ENCODE results near the gene CRIP1.

The CRIP1 gene

GRCh38 chr14:105486163-105486973 lies at the start of gene CRIP1:
CRIP1 (plus strand) TSS chr14:105486886; CDS start chr14:105487260, 374 bp downstream.
- no peak for DNase-seq (ENCODE audit: low read depth in 3 of 3)

- no peak for DNase-seq (ENCODE audit: low read depth in 3 of 3)
Observed at GRCh38 chr14:105436891-105437722, 49.6 kb upstream of the CRIP1 start.

GRCh38 chr14:105437723-105438500 lies 48.8 kb upstream of the CRIP1 start:
- DNase-seq (ENCODE audit: low read depth in 3 of 3) = no peak

GRCh38 chr14:105439179-105439578 lies 47.5 kb upstream of the CRIP1 start:
- DNase-seq (ENCODE audit: low read depth in 3 of 3) = no peak

- DNase-seq (ENCODE audit: low read depth in 3 of 3) = no peak
Observed at GRCh38 chr14:105439710-105440553, 46.8 kb upstream of the CRIP1 start.

GRCh38 chr14:105440554-105440900 lies 46.2 kb upstream of the CRIP1 start:
- no peak for DNase-seq (ENCODE audit: low read depth in 3 of 3)

GRCh38 chr14:105440992-105441391 lies 45.7 kb upstream of the CRIP1 start:
- no peak for DNase-seq (ENCODE audit: low read depth in 3 of 3)

- DNase-seq (ENCODE audit: low read depth in 3 of 3) = no peak
Observed at GRCh38 chr14:105442125-105442524, 44.6 kb upstream of the CRIP1 start.

GRCh38 chr14:105442834-105443233 lies 43.9 kb upstream of the CRIP1 start:
- DNase-seq (ENCODE audit: low read depth in 3 of 3) = no peak

- DNase-seq (ENCODE audit: low read depth in 3 of 3) = no peak
Observed at GRCh38 chr14:105444859-105445258, 41.8 kb upstream of the CRIP1 start.

- no peak for DNase-seq (ENCODE audit: low read depth in 3 of 3)
Observed at GRCh38 chr14:105445290-105445689, 41.4 kb upstream of the CRIP1 start.

GRCh38 chr14:105445901-105446845 lies 40.5 kb upstream of the CRIP1 start:
- no peak for DNase-seq (ENCODE audit: low read depth in 3 of 3)

- no peak for DNase-seq (ENCODE audit: low read depth in 3 of 3)
Observed at GRCh38 chr14:105446971-105447370, 39.7 kb upstream of the CRIP1 start.

GRCh38 chr14:105447651-105448640 lies 38.7 kb upstream of the CRIP1 start:
- DNase-seq (ENCODE audit: low read depth in 3 of 3) = no peak

GRCh38 chr14:105448706-105449111 lies 38.0 kb upstream of the CRIP1 start:
- DNase-seq (ENCODE audit: low read depth in 3 of 3) = peak; percentile 18 to 40 (median 21)

GRCh38 chr14:105449276-105450122 lies 37.2 kb upstream of the CRIP1 start:
- no peak for DNase-seq (ENCODE audit: low read depth in 3 of 3)

GRCh38 chr14:105450123-105450505 lies 36.6 kb upstream of the CRIP1 start:
- DNase-seq (ENCODE audit: low read depth in 3 of 3) = no peak
